NCI-H510A (cell line): ENCODE measurements around the gene C20orf144.
A peak's percentile ranks its signal among the peaks of the same experiment; 100 is the strongest.
"Not testable (repeated sequence)": the region's sequence is repeated elsewhere in the genome, so short reads cannot be mapped to it uniquely, and the experiment has no call there.

Experiments
- DNase-seq: peaks from one replicate; lab custom pipeline; 2025; lab: John Stamatoyannopoulos, UW

Gene C20orf144

GRCh38 chr20:33662172-33662571 is at the start of gene C20orf144:
Gene C20orf144, plus strand, starts transcription at chr20:33662327. Its CDS starts 19 bp downstream, at chr20:33662346.
- DNase-seq = no peak

GRCh38 chr20:33621717-33622400 is 40.3 kb upstream of the C20orf144 start:
- no peak for DNase-seq

GRCh38 chr20:33622705-33623365 is 39.3 kb upstream of the C20orf144 start:
- no peak for DNase-seq

GRCh38 chr20:33624399-33624798 is 37.7 kb upstream of the C20orf144 start:
- DNase-seq = no peak

- no peak for DNase-seq
Observed at GRCh38 chr20:33626190-33626589, 35.9 kb upstream of the C20orf144 start.

GRCh38 chr20:33627577-33628216 is 34.4 kb upstream of the C20orf144 start:
- no peak for DNase-seq

GRCh38 chr20:33629533-33629932 is 32.6 kb upstream of the C20orf144 start:
- no peak for DNase-seq

- no peak for DNase-seq
Observed at GRCh38 chr20:33629979-33630378, 32.1 kb upstream of the C20orf144 start.

GRCh38 chr20:33630507-33630906 is 31.6 kb upstream of the C20orf144 start:
- no peak for DNase-seq

- not testable (repeated sequence) for DNase-seq
Observed at GRCh38 chr20:33631910-33632309, 30.2 kb upstream of the C20orf144 start.

- no peak for DNase-seq
Observed at GRCh38 chr20:33635341-33635740, 26.8 kb upstream of the C20orf144 start.

- no peak for DNase-seq
Observed at GRCh38 chr20:33636776-33637175, 25.4 kb upstream of the C20orf144 start.

- DNase-seq = no peak
Observed at GRCh38 chr20:33640287-33640686, 21.8 kb upstream of the C20orf144 start.

- no peak for DNase-seq
Observed at GRCh38 chr20:33644313-33645071, 17.6 kb upstream of the C20orf144 start.

GRCh38 chr20:33645072-33645358 is 17.1 kb upstream of the C20orf144 start:
- DNase-seq = no peak

GRCh38 chr20:33645396-33645795 is 16.7 kb upstream of the C20orf144 start:
- no peak for DNase-seq

- DNase-seq = no peak
Observed at GRCh38 chr20:33646191-33646590, 15.9 kb upstream of the C20orf144 start.

GRCh38 chr20:33646959-33647602 is 15.0 kb upstream of the C20orf144 start:
- DNase-seq = not testable (repeated sequence)

- no peak for DNase-seq
Observed at GRCh38 chr20:33647603-33648395, 14.3 kb upstream of the C20orf144 start.

GRCh38 chr20:33648396-33649004 is 13.6 kb upstream of the C20orf144 start:
- no peak for DNase-seq

- peak; percentile 44 for DNase-seq
Observed at GRCh38 chr20:33649201-33649681, 12.9 kb upstream of the C20orf144 start.
